Peyer's patch (tissue), 4 donors: Measurements from ENCODE around the gene CCDC9B. TPM values are rescaled to one million over a fixed set of nuclear protein-coding genes. Genes with fewer than 3 reads are reported as not detected.

Source experiments
- DNase-seq, 3 donors: peaks; one replicate each; pipeline ENCODE4 v3.0.0-alpha.2; 2017 to 2019
- H3K27ac ChIP-seq, 4 donors: fragments of 200-600 bp; sonication (generic); one replicate each; pipeline ENCODE4 v1.5.1; 2016 to 2019
- H3K27me3 ChIP-seq, 2 donors: fragments of 200-600 bp; sonication (generic); one replicate each; pipeline ENCODE4 v1.5.1; 2019
- H3K36me3 ChIP-seq, 3 donors: fragments of 200-600 bp; sonication (generic); one replicate each; pipeline ENCODE4 v1.5.1; 2016 to 2019
- H3K4me1 ChIP-seq, 4 donors: fragments of 200-600 bp; sonication (generic); one replicate each; pipeline ENCODE4 v1.5.1; 2016 to 2019
- H3K4me3 ChIP-seq, 4 donors: fragments of 200-600 bp; sonication (generic); 1 replicate in 3 of 4; 2 replicates in 1 of 4; pipeline ENCODE4 v1.5.1; 2016 to 2019; ENCODE audit warnings: mild to moderate bottlenecking in 1 of 4
- H3K9me3 ChIP-seq, 4 donors: fragments of 200-600 bp; sonication (generic); one replicate each; pipeline ENCODE4 v1.5.1; 2016 to 2019; ENCODE audit warnings: mild to moderate bottlenecking in 1 of 4
- POLR2A ChIP-seq, 2 donors: fragments of 450-650 bp; IDR thresholded peaks; one replicate each; pipeline ENCODE4 v1.5.1; 2017; ENCODE audit warnings: antibody characterized with exemption in 2 of 2, mild to moderate bottlenecking in 2 of 2, moderate library complexity in 2 of 2
- total RNA-seq, 4 donors: library from RNA; depleted of rRNA; stranded (reverse); fragments of >200 nt; gene quantifications; one replicate each; pipeline ENCODE4 v1.1.0, GENCODE V29; 2016
- TF ChIP-seq, protein P1 (sequence below), 6 experiments: fragments of 450-650 bp in 4 of 6; fragments of 200-600 bp in 2 of 6; sonication (generic) in 1 of 6; IDR thresholded peaks; one replicate each; pipeline ENCODE4 v1.5.1; 2017 to 2019; ENCODE audit warnings: antibody characterized with exemption in 6 of 6, mild to moderate bottlenecking in 3 of 6, moderate library complexity in 1 of 6

Gene CCDC9B
- total RNA-seq, 4 donors from 2014 or later: 14.4 to 55.6 (median 37.7) TPM

DNA sequence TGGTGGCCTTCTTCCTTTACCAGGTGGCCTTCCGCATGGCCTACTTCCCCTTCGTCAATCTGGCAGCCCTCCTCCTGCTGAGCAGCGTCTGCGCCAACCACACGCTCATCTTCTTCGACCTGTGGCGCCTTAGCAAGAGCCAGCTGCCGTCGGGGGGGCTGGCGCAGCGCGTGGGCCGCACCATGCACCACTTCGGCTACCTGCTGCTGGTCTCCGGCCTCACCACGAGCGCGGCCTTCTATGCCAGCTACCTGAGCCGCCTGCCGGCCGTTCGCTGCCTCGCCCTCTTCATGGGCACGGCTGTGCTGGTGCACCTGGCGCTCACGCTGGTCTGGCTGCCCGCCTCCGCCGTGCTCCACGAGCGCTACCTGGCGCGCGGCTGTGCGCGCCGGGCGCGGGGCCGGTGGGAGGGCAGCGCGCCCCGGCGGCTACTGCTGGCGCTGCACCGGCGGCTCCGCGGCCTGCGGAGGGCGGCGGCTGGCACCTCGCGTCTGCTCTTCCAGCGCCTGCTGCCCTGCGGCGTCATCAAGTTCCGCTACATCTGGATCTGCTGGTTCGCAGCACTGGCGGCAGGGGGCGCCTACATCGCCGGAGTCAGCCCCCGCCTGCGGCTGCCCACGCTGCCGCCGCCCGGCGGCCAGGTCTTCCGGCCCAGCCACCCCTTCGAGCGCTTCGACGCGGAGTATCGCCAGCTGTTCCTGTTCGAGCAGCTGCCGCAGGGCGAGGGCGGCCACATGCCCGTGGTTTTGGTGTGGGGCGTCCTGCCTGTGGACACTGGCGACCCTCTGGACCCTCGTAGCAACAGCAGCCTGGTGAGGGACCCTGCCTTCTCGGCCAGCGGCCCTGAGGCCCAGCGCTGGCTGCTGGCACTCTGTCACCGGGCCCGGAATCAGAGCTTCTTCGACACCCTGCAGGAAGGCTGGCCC lies 27.2 kb upstream of the CCDC9B start:
- DNase-seq: peak; percentile 83 to 94 (median 94)
- Histone ChIP-seq H3K9me3 (no peaks in the 10 kb centered on the region), H3K27me3 (no peaks in the 10 kb centered on the region), H3K27ac (peak overlapping the region; percentile 45 to 79 (median 56)), H3K36me3 (no peaks in the 10 kb centered on the region), H3K4me3 (peak overlapping the region; percentile 38 to 52 (median 44)), H3K4me1 (peaks cover 3 to 20% (median 15%) of the 10 kb centered on the region in 4 donors)
- peak; percentile 19 to 30 for TF ChIP-seq POLR2A (IDR thresholded peaks at IDR 0.05)
- TF ChIP-seq, protein P1, sequence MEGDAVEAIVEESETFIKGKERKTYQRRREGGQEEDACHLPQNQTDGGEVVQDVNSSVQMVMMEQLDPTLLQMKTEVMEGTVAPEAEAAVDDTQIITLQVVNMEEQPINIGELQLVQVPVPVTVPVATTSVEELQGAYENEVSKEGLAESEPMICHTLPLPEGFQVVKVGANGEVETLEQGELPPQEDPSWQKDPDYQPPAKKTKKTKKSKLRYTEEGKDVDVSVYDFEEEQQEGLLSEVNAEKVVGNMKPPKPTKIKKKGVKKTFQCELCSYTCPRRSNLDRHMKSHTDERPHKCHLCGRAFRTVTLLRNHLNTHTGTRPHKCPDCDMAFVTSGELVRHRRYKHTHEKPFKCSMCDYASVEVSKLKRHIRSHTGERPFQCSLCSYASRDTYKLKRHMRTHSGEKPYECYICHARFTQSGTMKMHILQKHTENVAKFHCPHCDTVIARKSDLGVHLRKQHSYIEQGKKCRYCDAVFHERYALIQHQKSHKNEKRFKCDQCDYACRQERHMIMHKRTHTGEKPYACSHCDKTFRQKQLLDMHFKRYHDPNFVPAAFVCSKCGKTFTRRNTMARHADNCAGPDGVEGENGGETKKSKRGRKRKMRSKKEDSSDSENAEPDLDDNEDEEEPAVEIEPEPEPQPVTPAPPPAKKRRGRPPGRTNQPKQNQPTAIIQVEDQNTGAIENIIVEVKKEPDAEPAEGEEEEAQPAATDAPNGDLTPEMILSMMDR (IDR thresholded peaks at IDR 0.05): peak; percentile 80 to 100 (median 95)

DNA sequence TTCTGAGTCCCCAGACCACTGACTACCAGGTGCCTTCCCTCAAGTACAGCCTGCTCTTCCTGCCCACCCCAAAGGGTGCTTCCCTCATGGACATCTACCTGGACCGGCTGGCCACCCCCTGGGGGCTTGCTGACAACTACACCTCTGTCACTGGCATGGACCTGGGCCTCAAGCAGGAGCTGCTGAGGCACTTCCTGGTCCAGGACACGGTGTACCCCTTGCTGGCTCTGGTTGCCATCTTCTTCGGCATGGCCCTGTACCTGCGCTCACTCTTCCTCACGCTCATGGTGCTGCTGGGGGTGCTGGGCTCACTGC lies 26.6 kb upstream of the CCDC9B start:
- H3K4me1 ChIP-seq: peaks cover 3 to 20% (median 15%) of the 10 kb centered on the region in 4 donors
- no peak for DNase-seq
- H3K4me3 ChIP-seq: peak overlapping the region in 3 of 4 donors; percentile 38 to 52 (median 41)
- no peaks in the 10 kb centered on the region for H3K36me3 ChIP-seq
- no peaks in the 10 kb centered on the region for H3K27me3 ChIP-seq
- H3K27ac ChIP-seq: peak overlapping the region; percentile 45 to 79 (median 56)
- TF ChIP-seq, protein P1 (IDR thresholded peaks at IDR 0.05): no peak
- no peak for TF ChIP-seq POLR2A (IDR thresholded peaks at IDR 0.05)
- no peaks in the 10 kb centered on the region for H3K9me3 ChIP-seq

DNA sequence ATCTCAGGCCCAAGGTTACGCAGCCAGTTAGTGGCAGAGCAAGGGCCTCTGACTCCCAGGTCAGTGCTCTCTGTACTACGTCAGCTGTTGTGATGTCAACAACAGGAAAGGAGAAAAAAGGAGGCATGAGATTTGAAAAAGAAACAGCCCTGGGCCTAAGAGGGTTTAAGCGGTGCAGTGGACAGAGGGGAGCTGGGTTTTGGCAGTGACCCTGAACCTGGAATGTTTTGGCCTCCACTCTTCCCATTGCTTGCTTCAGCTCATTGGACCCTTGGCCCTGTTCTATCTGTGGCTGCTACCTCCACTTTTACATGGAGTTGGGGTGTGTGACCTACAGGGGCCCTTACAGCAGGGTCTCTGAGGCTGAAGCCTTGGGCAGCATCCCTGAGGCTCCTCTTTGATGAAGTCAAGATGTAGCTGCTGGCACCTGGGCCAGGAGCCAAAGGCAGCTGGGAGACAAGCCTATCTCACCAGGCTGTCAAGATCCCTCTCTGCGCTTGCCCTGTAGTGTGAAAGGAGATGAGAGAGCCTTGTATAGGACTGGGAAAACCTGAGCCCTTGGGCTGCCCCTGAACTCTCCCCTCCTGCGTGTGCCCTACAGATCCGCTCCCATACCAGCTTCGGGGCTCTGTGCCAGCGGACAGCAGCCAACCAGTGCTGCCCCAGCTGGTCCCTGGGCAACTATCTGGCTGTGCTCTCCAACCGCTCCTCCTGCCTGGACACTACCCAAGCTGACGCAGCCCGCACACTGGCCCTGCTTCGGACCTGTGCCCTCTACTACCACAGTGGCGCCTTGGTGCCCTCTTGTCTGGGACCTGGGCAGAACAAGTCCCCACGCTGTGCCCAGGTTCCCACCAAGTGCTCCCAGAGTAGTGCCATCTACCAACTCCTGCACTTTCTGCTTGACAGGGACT lies 26.0 kb upstream of the CCDC9B start:
- peak overlapping the region in 3 of 4 donors; percentile 7 to 79 (median 64) for H3K27ac ChIP-seq
- H3K27me3 ChIP-seq: no peaks in the 10 kb centered on the region
- peaks cover 3 to 20% (median 15%) of the 10 kb centered on the region in 4 donors for H3K4me1 ChIP-seq
- peak in 1 of 3 donors; percentile 53 for DNase-seq
- H3K4me3 ChIP-seq: peak overlapping the region in 2 of 4 donors; percentile 38 to 52
- H3K36me3 ChIP-seq: no peaks in the 10 kb centered on the region
- no peaks in the 10 kb centered on the region for H3K9me3 ChIP-seq
- TF ChIP-seq, protein P1 (IDR thresholded peaks at IDR 0.05): no peak
- no peak for TF ChIP-seq POLR2A (IDR thresholded peaks at IDR 0.05)

DNA sequence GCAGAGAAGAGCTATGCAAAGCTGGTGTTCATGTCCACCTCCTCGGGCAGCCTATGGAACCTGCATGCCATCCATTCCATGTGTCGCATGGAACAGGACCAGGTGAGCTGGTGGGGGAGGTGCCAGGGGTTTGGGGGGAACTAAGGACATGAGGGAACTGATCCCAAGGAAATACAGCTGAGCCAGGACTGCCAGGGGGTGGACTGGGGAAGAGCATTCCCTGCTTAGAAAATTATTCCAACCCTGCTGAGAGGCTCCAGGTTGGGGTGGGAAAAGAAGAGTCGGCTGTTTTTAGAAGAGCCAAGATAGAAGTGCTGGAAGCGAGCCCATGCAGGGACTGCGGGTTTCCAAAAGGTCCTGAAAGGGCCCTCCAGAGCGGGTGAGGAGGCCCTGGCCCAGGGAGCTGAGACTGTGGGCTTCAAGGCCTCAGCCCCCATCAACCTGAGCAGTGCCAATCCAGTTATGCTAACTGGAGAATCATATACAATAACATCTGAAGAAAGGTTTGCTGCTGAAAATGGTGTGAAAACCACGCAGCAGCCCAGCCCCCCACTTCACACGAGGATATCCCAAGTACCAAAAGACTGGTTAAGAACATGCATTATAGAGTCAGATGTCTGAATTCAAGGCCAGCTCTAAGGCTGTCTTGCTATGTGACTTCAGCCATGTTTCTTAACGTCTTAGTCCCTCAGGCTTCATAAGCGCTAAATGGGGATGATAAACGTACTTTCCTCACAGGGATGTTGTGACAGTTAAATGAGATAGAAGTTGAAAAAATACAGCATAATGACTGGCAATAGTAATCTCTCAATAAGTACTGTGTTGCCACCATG lies 25.1 kb upstream of the CCDC9B start:
- no peak for DNase-seq
- Histone ChIP-seq H3K27me3 (no peaks in the 10 kb centered on the region), H3K27ac (no peak overlapping the region), H3K9me3 (no peaks in the 10 kb centered on the region), H3K36me3 (no peaks in the 10 kb centered on the region), H3K4me1 (peaks cover 3 to 20% (median 15%) of the 10 kb centered on the region in 4 donors), H3K4me3 (no peak overlapping the region)
- no peak for TF ChIP-seq POLR2A (IDR thresholded peaks at IDR 0.05)
- TF ChIP-seq, protein P1 (IDR thresholded peaks at IDR 0.05): no peak

DNA sequence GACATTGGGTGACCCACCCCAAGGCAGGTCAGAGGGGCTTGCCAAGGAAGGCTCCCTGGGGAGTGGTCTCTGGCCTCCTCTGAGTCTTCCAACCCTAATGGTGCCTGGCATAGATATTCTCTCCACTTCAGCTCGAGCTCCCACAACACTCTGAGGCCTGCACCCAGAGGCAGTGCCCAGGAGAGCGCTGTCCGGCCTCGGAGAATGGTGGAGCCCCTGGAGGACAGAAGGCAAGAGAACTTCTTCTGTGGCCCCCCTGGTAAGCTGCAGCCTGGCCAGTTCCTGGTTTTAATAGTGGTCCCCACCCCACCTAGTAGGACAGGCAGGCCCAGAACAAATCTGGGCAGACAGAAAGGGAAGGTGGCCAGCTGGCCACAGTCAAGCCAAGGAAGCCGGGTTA lies 24.3 kb upstream of the CCDC9B start:
- no peaks in the 10 kb centered on the region for H3K27me3 ChIP-seq
- no peaks in the 10 kb centered on the region for H3K36me3 ChIP-seq
- no peak overlapping the region for H3K27ac ChIP-seq
- peaks cover 3 to 20% (median 15%) of the 10 kb centered on the region in 4 donors for H3K4me1 ChIP-seq
- no peaks in the 10 kb centered on the region for H3K9me3 ChIP-seq
- TF ChIP-seq, protein P1 (IDR thresholded peaks at IDR 0.05): no peak
- TF ChIP-seq POLR2A (IDR thresholded peaks at IDR 0.05): no peak
- no peak for DNase-seq
- H3K4me3 ChIP-seq: no peak overlapping the region
